OCI-M2 (cell line): ENCODE measurements around the gene COMMD10.

Source experiments
- DNase-seq: peaks from one replicate; lab custom pipeline; 2025; ENCODE audit not compliant: unreplicated experiment; lab: John Stamatoyannopoulos, UW

Gene COMMD10

DNA sequence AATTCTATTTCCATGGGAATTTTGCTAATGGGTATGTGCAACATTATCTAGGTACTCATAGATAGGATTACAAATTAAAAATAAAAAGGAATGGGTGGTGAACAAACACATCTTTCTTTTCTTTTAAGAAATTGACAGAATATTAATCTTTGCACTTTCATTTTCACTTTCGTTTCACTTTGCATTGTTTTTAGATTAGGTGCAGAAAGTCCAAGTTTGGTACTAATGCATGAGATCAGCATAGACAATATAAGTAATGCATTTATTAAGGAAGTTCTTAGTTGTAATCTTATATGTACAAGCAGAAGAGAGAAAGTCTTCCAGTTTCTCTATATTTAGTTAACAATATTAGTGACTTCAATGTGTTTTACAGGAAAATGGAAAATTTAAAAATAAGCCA lies 196.5 kb downstream of the COMMD10 start:
- no peak for DNase-seq

DNA sequence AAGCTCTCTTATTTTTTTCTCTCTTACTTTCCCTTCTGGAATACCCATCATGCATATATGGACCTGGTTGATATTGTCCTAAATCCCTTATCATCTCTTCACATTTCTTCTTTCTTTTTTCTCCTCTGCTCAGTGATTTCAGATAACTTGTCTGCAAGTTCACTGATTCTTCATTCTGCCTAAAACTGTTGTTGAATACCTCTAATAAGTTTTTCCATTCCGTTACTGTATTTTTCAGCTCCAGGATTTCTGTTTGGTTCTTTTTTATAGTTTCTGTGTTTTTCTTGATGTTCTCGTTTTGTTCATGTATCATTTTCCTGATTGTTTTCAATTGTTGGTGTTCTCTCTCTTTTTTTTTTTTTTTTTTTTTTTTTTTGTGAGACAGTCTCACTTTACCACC lies 203.7 kb downstream of the COMMD10 start:
- no peak for DNase-seq

GRCh38 chr5:116289276-116289675 lies 204.5 kb downstream of the COMMD10 start:
- no peak for DNase-seq

GRCh38 chr5:116291271-116291670 lies 206.4 kb downstream of the COMMD10 start:
- DNase-seq, result no peak

GRCh38 chr5:116292321-116292720 lies 207.5 kb downstream of the COMMD10 start:
- DNase-seq, result no peak

GRCh38 chr5:116296335-116297072 lies 211.7 kb downstream of the COMMD10 start:
- no peak for DNase-seq

DNA sequence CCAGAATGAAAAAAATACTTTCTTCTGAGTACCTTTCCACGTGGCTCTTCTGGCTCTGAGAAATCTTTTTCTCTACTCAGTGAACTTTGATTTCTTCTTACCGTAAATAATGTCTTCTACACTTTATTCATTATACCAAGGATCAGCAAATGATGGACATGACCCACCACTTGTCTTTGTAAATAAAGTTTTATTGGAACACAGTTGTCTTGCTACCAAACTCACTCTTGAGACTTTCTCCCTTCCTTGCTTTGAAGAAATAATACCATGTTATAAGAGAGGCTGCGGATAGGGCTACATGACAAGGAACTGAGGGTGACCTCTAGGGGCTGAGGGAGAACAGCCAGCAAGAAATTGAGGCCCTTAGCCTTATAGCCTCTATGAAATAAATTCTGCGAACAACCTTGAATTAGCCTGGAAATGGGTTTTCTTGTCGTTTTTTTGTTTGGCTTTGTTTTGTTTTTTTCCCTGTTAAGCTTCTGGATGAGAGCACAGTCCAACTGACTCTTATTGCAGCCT lies 212.5 kb downstream of the COMMD10 start:
- DNase-seq, result no peak

- DNase-seq, result no peak
Observed at GRCh38 chr5:116299746-116300640, 215.2 kb downstream of the COMMD10 start.

DNA sequence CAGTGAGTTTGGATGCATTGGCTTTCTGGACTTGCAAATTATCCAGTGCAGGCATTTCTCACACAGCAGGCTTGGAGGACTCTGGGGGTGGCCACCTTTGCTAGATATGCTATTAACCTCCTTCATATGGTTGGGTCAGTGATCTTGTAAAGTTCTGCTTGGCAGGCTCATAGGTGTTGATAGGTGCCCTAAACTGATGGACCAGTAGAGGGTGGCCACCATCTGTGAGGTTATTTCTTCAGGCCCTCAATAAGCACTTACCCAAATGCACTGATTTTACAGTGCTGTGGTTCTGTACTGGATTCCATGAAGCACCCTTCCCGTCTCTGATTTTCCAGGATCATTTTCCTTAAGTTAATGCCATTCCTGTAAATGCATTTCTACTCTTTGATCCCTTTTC lies 216.3 kb downstream of the COMMD10 start:
- DNase-seq, result no peak

DNA sequence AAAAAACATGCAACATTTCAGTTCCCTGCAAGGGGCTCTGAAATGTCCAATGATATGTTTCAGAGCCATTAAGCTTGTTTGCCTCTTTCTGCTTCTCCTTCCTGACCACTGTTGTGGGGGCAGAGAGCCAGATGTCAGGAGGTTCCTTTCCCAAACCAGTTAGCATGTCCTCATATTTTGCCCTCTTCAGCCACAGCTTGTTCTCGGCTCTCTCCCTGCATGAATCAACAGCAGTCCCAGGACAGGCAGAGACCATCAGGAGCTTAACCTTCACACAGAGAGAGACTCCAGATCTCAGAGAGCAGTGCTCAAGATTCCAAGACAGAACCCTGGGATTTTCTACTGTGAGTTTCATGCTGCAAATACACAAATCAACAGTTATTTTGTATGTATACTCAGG lies 218.5 kb downstream of the COMMD10 start:
- no peak for DNase-seq

- DNase-seq, result no peak
Observed at GRCh38 chr5:116303810-116304209, 219.0 kb downstream of the COMMD10 start.

- no peak for DNase-seq
Observed at GRCh38 chr5:116305899-116306298, 221.1 kb downstream of the COMMD10 start.

- DNase-seq, result no peak
Observed at GRCh38 chr5:116306846-116307245, 222.0 kb downstream of the COMMD10 start.

DNA sequence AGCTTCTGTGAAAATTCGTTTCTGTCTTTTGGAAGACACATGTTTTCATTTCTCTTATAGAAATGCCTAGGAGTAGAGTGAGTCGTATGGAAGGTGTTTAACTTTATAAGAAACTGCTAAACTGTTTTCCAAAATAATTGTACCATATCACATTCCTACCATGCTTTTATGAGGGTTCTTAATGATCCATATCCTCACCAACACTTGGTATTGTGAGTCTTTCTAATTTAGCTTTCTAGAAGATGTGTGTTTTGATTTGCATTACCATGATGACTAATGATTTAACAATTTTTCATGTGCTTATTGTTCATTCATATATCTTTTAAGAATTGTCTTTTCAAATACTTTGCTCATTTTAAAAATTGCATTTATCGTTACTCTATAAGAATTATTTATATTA lies 223.6 kb downstream of the COMMD10 start:
- DNase-seq, result no peak

DNA sequence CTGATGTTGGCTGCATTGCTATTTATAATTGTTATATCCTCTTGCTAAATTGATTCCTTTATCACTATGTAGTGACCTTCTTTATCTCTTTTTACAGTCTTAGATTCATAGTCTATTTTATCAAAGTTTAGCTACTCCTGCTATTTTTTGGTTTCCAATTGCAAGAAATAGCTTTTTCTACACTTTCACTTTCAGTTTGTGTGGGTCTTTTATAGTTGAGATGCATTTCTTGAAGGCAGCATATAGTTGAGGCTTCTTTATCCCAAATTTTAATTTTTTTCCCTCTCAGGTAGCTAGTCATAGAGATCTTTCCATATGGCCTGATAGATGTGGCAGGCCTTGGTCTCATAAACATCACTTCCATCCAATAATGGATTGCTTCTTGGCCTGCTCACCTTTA lies 228.5 kb downstream of the COMMD10 start:
- no peak for DNase-seq

DNA sequence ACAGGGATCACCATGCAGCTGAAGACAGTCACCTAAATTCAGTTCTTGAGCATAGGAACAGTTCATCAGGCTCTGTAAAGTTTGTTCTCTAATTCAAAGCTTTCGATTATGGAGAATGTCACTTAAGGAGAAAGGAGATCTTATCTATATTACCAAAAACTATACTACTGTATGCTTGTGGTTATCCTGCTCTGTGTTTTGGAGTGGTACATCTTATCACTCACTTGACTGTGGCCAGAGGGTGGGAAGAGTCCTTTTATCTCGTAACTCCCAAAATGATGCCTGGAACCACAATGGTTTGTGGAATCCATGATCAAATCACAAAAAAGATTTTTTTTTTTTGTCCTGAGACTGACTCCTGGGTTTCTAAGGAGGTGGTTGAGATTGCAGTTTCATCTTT lies 230.7 kb downstream of the COMMD10 start:
- no peak for DNase-seq

GRCh38 chr5:116318091-116318854 lies 233.4 kb downstream of the COMMD10 start:
- DNase-seq, result no peak

DNA sequence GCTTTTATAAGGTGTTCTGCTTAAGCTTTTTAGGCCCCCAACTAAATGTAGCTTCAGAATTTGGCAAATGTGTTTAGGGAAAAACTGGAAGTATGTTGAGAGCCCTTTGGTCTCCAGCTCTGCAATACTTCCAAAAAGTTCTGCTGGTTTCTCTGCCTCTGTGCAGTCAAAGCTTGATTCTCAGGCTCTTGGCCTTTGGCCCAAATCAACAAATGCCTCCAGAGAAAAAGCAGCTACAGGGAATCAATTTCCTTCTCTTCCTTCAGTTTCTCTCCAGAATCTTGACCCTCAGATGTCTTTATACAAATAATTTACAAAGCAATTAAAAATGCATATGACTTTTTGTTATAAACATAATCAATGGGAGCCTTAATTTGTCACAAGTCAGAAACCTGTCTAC lies 235.7 kb downstream of the COMMD10 start:
- no peak for DNase-seq

- no peak for DNase-seq
Observed at GRCh38 chr5:116329503-116329902, 244.7 kb downstream of the COMMD10 start.

- DNase-seq, result no peak
Observed at GRCh38 chr5:116340799-116341198, 256.0 kb downstream of the COMMD10 start.
